ENCODE results near the gene XYLT1. TPM values are rescaled to one million over a fixed set of nuclear protein-coding genes. Genes with fewer than 3 reads are reported as not detected.

The XYLT1 gene
- polyA plus RNA-seq, 1 of the 3 experiments (the other 2 are of a cell fraction), result 17.6 TPM

DNA sequence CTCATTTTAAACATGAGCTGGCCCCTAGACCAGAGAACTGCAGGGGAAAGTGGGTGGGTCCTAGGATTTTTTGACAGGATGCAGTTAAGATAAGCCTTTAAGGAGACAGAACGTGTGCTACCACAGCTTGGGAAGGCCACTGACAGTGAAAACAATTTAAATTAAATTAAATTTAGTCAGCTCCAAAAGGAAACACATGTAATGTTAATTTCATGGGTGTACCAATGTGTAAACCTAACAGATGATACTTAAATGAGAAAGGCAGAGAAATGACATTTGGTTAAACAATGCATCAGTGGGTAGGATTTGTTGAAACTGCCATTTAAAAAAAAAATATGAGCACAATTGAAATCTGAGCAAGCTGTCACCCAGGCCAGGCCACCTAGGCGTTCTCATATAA, 250.8 kb downstream of the XYLT1 start:
- CTCF ChIA-PET, result interaction anchor here (1.0 kb wide), 1 partner anchor 18 kb away, joined by 3 read pairs; no protein-coding TSS in a partner anchor
- TF ChIP-seq, protein P1, sequence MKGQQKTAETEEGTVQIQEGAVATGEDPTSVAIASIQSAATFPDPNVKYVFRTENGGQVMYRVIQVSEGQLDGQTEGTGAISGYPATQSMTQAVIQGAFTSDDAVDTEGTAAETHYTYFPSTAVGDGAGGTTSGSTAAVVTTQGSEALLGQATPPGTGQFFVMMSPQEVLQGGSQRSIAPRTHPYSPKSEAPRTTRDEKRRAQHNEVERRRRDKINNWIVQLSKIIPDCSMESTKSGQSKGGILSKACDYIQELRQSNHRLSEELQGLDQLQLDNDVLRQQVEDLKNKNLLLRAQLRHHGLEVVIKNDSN (IDR thresholded peaks at IDR 0.05; ENCODE audit: borderline replicate concordance, low read depth), result no peak
- no peak for TF ChIP-seq TEAD4 (IDR thresholded peaks at IDR 0.05; ENCODE audit: borderline replicate concordance, insufficient read depth)
- no peak for TF ChIP-seq RFX5 (IDR thresholded peaks at IDR 0.05; ENCODE audit: low read length)
- TF ChIP-seq, protein P2, sequence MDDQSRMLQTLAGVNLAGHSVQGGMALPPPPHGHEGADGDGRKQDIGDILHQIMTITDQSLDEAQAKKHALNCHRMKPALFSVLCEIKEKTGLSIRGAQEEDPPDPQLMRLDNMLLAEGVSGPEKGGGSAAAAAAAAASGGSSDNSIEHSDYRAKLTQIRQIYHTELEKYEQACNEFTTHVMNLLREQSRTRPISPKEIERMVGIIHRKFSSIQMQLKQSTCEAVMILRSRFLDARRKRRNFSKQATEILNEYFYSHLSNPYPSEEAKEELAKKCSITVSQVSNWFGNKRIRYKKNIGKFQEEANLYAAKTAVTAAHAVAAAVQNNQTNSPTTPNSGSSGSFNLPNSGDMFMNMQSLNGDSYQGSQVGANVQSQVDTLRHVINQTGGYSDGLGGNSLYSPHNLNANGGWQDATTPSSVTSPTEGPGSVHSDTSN (IDR thresholded peaks at IDR 0.05), result no peak
- TF ChIP-seq RCOR1 (IDR thresholded peaks at IDR 0.05; ENCODE audit: low read length), result no peak
- TF ChIP-seq FOSL2 (IDR thresholded peaks at IDR 0.05; ENCODE audit: borderline replicate concordance, low read depth), result no peak
- TF ChIP-seq, protein P3, sequence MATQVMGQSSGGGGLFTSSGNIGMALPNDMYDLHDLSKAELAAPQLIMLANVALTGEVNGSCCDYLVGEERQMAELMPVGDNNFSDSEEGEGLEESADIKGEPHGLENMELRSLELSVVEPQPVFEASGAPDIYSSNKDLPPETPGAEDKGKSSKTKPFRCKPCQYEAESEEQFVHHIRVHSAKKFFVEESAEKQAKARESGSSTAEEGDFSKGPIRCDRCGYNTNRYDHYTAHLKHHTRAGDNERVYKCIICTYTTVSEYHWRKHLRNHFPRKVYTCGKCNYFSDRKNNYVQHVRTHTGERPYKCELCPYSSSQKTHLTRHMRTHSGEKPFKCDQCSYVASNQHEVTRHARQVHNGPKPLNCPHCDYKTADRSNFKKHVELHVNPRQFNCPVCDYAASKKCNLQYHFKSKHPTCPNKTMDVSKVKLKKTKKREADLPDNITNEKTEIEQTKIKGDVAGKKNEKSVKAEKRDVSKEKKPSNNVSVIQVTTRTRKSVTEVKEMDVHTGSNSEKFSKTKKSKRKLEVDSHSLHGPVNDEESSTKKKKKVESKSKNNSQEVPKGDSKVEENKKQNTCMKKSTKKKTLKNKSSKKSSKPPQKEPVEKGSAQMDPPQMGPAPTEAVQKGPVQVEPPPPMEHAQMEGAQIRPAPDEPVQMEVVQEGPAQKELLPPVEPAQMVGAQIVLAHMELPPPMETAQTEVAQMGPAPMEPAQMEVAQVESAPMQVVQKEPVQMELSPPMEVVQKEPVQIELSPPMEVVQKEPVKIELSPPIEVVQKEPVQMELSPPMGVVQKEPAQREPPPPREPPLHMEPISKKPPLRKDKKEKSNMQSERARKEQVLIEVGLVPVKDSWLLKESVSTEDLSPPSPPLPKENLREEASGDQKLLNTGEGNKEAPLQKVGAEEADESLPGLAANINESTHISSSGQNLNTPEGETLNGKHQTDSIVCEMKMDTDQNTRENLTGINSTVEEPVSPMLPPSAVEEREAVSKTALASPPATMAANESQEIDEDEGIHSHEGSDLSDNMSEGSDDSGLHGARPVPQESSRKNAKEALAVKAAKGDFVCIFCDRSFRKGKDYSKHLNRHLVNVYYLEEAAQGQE (IDR thresholded peaks at IDR 0.05; ENCODE audit: low read depth, low read length), result no peak
- TF ChIP-seq EP300 (IDR thresholded peaks at IDR 0.05; ENCODE audit: borderline replicate concordance in 1 of 2, low read depth in 1 of 2, low read length in 1 of 2), result no peak
- TF ChIP-seq RXRA (IDR thresholded peaks at IDR 0.05; ENCODE audit: borderline replicate concordance, low read depth), result no peak
- no peak for TF ChIP-seq NFIC (IDR thresholded peaks at IDR 0.05; ENCODE audit: borderline replicate concordance)
- TF ChIP-seq JUND (IDR thresholded peaks at IDR 0.05), result no peak
- TF ChIP-seq MXI1 (IDR thresholded peaks at IDR 0.05; ENCODE audit: low read depth, low read length), result no peak
- TF ChIP-seq GABPA (IDR thresholded peaks at IDR 0.05; ENCODE audit: low read depth), result no peak
- TF ChIP-seq YY1 (IDR thresholded peaks at IDR 0.05; ENCODE audit: low read depth), result no peak
- TF ChIP-seq, protein P4, sequence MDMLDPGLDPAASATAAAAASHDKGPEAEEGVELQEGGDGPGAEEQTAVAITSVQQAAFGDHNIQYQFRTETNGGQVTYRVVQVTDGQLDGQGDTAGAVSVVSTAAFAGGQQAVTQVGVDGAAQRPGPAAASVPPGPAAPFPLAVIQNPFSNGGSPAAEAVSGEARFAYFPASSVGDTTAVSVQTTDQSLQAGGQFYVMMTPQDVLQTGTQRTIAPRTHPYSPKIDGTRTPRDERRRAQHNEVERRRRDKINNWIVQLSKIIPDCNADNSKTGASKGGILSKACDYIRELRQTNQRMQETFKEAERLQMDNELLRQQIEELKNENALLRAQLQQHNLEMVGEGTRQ (IDR thresholded peaks at IDR 0.05; ENCODE audit: borderline replicate concordance, low read depth, low read length), result no peak
- TF ChIP-seq, protein P5, sequence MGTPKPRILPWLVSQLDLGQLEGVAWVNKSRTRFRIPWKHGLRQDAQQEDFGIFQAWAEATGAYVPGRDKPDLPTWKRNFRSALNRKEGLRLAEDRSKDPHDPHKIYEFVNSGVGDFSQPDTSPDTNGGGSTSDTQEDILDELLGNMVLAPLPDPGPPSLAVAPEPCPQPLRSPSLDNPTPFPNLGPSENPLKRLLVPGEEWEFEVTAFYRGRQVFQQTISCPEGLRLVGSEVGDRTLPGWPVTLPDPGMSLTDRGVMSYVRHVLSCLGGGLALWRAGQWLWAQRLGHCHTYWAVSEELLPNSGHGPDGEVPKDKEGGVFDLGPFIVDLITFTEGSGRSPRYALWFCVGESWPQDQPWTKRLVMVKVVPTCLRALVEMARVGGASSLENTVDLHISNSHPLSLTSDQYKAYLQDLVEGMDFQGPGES (IDR thresholded peaks at IDR 0.05; ENCODE audit: low read depth, low read length), result no peak
- TF ChIP-seq NRF1 (IDR thresholded peaks at IDR 0.05; ENCODE audit: low read depth, low read length), result no peak

More for the DNA sequence above, 250.8 kb downstream of the XYLT1 start:
- Histone ChIP-seq H3K27me3 (ENCODE audit: insufficient read depth) (no peaks in the 10 kb centered on the region), H3K9me3 (no peaks in the 10 kb centered on the region), H3K9ac (no peak overlapping the region), H3K4me1 (ENCODE audit: control insufficient read depth in 1 of 2, insufficient read depth in 2 of 2, low read depth in 1 of 2, low read length in 1 of 2) (peaks cover 0 to 15% of the 10 kb centered on the region in 2 experiments; a peak in 2 of 4 replicates), H3F3A (replicated peaks; ENCODE audit: insufficient read depth) (peaks cover 21% of the 10 kb centered on the region), H4K20me1 (ENCODE audit: insufficient read depth) (peaks cover 92% of the 10 kb centered on the region), H3K4me2 (no peak overlapping the region), H3K27ac (ENCODE audit: low read depth in 2 of 2, low read length in 1 of 2) (no peak overlapping the region), H3K4me3 (ENCODE audit: low read depth in 2 of 2, low read length in 1 of 2) (no peak overlapping the region), H2AFZ (ENCODE audit: low read depth) (no peak overlapping the region), H3K79me2 (ENCODE audit: insufficient read depth) (peaks cover 99% of the 10 kb centered on the region), H3K9me2 (no peaks in the 10 kb centered on the region), H3K36me3 (replicated peaks in 1 of 2; ENCODE audit: control insufficient read depth in 1 of 2, insufficient read depth in 2 of 2, low read length in 1 of 2) (peaks cover 0 to 48% of the 10 kb centered on the region in 2 experiments)
- POLR2A ChIA-PET, result no interaction called here
- WGBS (ENCODE audit: low lambda C conversion rate), result 70% methylated on average over 2 of the region's 2 CpGs
- DNase-seq, result no peak

Data from SK-N-SH (cell line).